Esophagus muscularis mucosa (tissue), 3 donors: ENCODE results near the gene SPTLC3.

Experiments used
- POLR2A ChIP-seq: fragments of 450-650 bp; IDR thresholded peaks from one replicate; pipeline ENCODE4 v1.6.1; 2017; ENCODE audit warnings: antibody characterized with exemption, moderate library complexity, mild to moderate bottlenecking, low read depth
- TF ChIP-seq, protein P1 (sequence below), 3 experiments: fragments of 200-600 bp in 2 of 3; fragments of 450-650 bp in 1 of 3; sonication (generic) in 2 of 3; IDR thresholded peaks; one replicate each; pipeline ENCODE4 v1.5.1; 2017 to 2019; ENCODE audit warnings: antibody characterized with exemption in 3 of 3, mild to moderate bottlenecking in 2 of 3, moderate library complexity in 1 of 3

DNA sequence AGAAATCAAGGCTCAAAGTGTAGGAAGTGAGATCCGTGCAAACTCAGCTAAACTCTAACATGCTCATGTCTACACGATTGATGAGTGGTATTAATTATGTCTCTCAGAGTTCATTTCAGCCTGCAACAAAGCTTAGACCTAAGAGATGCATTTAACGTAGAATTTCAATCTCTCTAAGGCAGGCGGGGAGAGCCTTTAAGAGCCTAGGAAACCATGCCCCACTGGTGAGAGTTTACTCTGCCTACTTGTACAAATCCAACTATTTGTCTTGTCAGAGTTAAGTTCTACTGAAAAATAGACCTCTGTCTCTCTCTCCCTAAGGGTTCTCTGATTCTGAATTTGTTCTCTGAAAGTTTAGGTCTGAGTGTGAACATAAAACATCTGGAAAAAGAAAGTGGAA is 100.9 kb downstream of the SPTLC3 start:
- TF ChIP-seq, protein P1, sequence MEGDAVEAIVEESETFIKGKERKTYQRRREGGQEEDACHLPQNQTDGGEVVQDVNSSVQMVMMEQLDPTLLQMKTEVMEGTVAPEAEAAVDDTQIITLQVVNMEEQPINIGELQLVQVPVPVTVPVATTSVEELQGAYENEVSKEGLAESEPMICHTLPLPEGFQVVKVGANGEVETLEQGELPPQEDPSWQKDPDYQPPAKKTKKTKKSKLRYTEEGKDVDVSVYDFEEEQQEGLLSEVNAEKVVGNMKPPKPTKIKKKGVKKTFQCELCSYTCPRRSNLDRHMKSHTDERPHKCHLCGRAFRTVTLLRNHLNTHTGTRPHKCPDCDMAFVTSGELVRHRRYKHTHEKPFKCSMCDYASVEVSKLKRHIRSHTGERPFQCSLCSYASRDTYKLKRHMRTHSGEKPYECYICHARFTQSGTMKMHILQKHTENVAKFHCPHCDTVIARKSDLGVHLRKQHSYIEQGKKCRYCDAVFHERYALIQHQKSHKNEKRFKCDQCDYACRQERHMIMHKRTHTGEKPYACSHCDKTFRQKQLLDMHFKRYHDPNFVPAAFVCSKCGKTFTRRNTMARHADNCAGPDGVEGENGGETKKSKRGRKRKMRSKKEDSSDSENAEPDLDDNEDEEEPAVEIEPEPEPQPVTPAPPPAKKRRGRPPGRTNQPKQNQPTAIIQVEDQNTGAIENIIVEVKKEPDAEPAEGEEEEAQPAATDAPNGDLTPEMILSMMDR (IDR thresholded peaks at IDR 0.05), result no peak
- no peak for TF ChIP-seq POLR2A
